Activated CD8-positive, alpha-beta T cell treated with anti-CD3 and anti-CD28 coated beads, Interleukin-2, amount 10 ng/mL, durations not matched to agents 7 days and 5 days (primary cell): ENCODE data around the gene SOX30. TPM values are rescaled to one million over a fixed set of nuclear protein-coding genes. Genes with fewer than 3 reads are reported as not detected.
"Not testable (repeated sequence)": the region's sequence is repeated elsewhere in the genome, so short reads cannot be mapped to it uniquely, and the experiment has no call there.

Source experiments
- ATAC-seq: fragments of 150-1000 bp; cut with Tn5 transposase; one replicate; pipeline ENCODE4 v1.10.0; 2021; ENCODE audit warnings: moderate library complexity
- CTCF ChIA-PET: fragments of 350-600 bp; sonication (Branson Sonifier 250); formaldehyde crosslinking; loops from one replicate; lab custom pipeline; 2021; ENCODE audit warnings: antibody characterized with exemption; lab: Charles Lee
- POLR2A ChIA-PET: fragments of 350-600 bp; sonication (Branson Sonifier 250); formaldehyde crosslinking; loops from one replicate; lab custom pipeline; 2021; ENCODE audit warnings: antibody characterized with exemption; lab: Charles Lee
- DNase-seq: peaks from one replicate; pipeline ENCODE4 v3.0.0-alpha.2; 2020
- H3K27ac Mint-ChIP-seq: one replicate; pipeline ENCODE4 v1.8.0; 2021; ENCODE audit warnings: mild to moderate bottlenecking, mixed read lengths
- H3K27me3 Mint-ChIP-seq: one replicate; pipeline ENCODE4 v1.8.0; 2021; ENCODE audit warnings: low read depth, mixed read lengths
- H3K36me3 Mint-ChIP-seq: one replicate; pipeline ENCODE4 v1.8.0; 2021; ENCODE audit warnings: low read depth, mixed read lengths
- H3K4me1 Mint-ChIP-seq: one replicate; pipeline ENCODE4 v1.8.0; 2021; ENCODE audit warnings: low read depth, mixed read lengths
- H3K4me3 Mint-ChIP-seq: one replicate; pipeline ENCODE4 v1.8.0; 2021; ENCODE audit warnings: mild to moderate bottlenecking, mixed read lengths
- H3K9me3 Mint-ChIP-seq: one replicate; pipeline ENCODE4 v1.8.0; 2022; ENCODE audit warnings: mixed read lengths; ENCODE audit not compliant: insufficient read depth
- total RNA-seq, 2 experiments: library from RNA; stranded (reverse); gene quantifications; one replicate each; pipeline ENCODE4 v1.2.3, GENCODE V29; 2021

Gene SOX30
- total RNA-seq, 2 experiments from 2014 or later = 0.10 to 0.11 TPM

DNA sequence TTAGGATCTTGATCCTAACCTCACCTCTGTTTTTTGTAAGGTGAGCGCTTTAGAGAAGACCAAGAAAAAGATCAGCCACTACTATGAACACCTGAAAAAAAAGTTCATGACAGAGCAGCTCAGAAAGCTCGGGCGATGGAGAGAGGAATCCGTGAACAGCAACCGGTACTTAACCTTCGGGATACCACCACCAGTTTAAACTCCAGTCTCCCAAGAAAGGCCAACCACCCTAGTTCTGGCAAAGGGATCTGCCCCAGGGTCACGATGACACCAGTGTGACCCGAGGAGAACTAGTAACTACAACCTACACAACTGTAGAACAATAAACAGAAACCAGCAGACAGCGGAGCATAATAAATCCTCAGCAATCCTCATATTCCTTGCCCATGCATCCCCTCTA lies 27.6 kb upstream of the SOX30 start:
- CTCF ChIA-PET = no interaction called here
- ATAC-seq (no peak), DNase-seq (no peak)
- H3K27ac Mint-ChIP-seq = no peak overlapping the region
- H3K27me3 Mint-ChIP-seq = no peaks in the 10 kb centered on the region
- no peaks in the 10 kb centered on the region for H3K4me1 Mint-ChIP-seq
- H3K9me3 Mint-ChIP-seq = no peaks in the 10 kb centered on the region
- no peaks in the 10 kb centered on the region for H3K36me3 Mint-ChIP-seq
- POLR2A ChIA-PET = no interaction called here
- no peak overlapping the region for H3K4me3 Mint-ChIP-seq

DNA sequence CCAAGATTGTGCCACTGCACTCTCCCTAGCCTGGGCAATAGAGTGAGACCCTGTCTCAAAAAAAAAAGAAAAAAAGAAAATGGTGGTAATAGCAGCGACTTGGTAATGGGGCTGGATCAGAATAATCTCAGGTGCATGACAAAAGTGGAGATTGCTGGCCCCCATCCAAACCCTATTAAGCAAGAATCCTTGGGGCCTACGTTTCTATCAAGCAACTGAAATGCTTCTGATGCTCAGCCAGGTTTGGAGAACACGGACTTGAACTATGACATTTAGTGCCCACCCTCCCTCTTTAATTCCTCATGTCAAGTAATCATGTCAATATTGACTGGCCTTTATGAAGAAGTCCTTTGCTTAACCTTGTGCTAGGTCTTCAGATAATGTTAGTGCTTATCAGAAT lies 25.7 kb upstream of the SOX30 start:
- H3K4me1 Mint-ChIP-seq = no peaks in the 10 kb centered on the region
- ATAC-seq = no peak
- H3K36me3 Mint-ChIP-seq = no peaks in the 10 kb centered on the region
- H3K4me3 Mint-ChIP-seq = no peak overlapping the region
- no peak for DNase-seq
- POLR2A ChIA-PET = no interaction called here
- no peak overlapping the region for H3K27ac Mint-ChIP-seq
- H3K9me3 Mint-ChIP-seq = no peaks in the 10 kb centered on the region
- CTCF ChIA-PET = no interaction called here
- peaks cover 5% of the 10 kb centered on the region for H3K27me3 Mint-ChIP-seq

DNA sequence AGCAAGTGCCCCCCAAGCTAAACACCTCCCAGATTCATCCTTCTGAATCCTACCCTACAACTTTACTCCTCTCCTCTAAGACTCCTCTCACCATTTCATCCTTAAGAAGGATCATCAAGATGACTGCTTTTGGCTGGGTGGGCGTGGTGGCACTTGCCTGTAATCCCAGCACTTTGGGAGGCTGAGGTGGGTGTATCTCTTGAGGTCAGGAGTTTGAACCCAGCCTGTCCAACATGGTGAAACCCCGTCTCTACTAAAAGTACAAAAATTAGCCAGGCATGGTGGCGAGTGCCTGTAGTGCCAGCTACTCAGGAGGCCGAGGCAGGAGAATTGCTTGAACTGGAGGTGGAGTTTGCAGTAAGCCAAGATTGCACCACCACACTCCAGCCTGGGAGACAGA lies 22.1 kb upstream of the SOX30 start:
- not testable (repeated sequence) for H3K36me3 Mint-ChIP-seq

DNA sequence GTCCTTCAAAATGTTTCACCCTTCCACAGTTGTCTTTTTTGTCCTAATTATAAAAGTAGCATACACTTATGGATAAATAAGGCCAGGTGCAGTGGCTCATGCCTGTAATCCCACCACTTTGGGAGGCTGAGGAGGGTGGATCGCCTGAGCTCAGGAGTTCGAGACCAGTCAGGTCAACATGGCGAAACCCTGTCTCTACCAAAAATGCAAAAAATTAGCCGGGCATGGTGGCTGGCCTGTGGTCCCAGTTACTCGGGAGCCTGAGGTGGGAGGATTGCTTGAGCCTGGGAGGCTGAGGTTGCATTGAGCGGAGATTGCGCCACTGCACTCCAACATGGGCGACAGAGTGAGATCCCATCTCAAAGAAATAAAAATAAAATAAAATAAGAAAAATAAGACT lies 20.7 kb upstream of the SOX30 start:
- H3K4me3 Mint-ChIP-seq = no peak overlapping the region
- CTCF ChIA-PET = no interaction called here
- no peak for DNase-seq

More for the DNA sequence above, 22.1 kb upstream of the SOX30 start:
- Mint-ChIP-seq H3K4me1 (peaks cover 25% of the 10 kb centered on the region), H3K27me3 (peaks cover 30% of the 10 kb centered on the region)
- H3K27ac Mint-ChIP-seq, DNase-seq, CTCF ChIA-PET, H3K4me3 Mint-ChIP-seq, H3K9me3 Mint-ChIP-seq, ATAC-seq, POLR2A ChIA-PET: not testable (repeated sequence)

DNA sequence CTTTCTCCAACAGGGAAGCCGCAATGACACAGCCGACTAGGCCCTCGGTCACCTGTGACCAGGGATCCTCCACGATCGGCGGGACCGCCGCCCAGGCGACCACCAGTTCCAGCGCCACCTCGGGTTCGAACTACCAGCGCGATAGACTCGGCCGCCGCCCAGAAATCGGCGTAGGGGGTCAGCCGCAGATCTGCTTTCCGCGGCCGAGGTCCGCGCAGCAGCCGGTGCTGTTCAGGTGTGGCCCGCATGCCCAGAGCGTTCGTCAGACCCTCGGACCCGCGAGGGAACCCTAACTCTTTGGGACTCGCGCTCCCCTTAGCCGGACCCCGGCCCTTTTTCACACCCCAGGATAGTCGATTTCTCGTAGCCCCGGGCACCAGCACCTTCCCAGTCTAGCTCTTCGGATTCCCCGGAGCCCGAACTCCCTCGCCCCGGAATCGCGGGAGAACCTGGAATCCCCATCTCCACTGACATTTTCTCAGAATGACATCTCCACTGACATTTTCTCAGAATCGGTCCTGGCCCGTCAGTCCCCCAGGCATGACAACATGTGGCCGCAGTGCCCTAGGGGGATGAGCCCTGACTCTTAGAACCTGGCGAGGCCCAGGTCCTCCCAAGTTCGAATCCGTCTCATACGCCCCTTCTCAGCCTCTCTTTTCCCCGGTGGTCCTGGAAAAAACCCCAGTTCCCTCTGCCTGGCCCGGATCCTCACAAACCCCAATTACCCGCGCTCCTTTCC lies 19.5 kb upstream of the SOX30 start:
- H3K27ac Mint-ChIP-seq = peak overlapping the region; percentile 42
- ATAC-seq = no peak
- POLR2A ChIA-PET = interaction anchor here (0.5 kb wide), 1 partner anchor 486 kb away, joined by 5 read pairs; no protein-coding TSS in a partner anchor

More for the DNA sequence above, 20.7 kb upstream of the SOX30 start:
- Mint-ChIP-seq H3K36me3 (no peaks in the 10 kb centered on the region), H3K4me1 (peaks cover 25% of the 10 kb centered on the region), H3K9me3 (no peaks in the 10 kb centered on the region), H3K27me3 (peaks cover 34% of the 10 kb centered on the region), H3K27ac (no peak overlapping the region)
- no peak for ATAC-seq
- POLR2A ChIA-PET = no interaction called here

DNA sequence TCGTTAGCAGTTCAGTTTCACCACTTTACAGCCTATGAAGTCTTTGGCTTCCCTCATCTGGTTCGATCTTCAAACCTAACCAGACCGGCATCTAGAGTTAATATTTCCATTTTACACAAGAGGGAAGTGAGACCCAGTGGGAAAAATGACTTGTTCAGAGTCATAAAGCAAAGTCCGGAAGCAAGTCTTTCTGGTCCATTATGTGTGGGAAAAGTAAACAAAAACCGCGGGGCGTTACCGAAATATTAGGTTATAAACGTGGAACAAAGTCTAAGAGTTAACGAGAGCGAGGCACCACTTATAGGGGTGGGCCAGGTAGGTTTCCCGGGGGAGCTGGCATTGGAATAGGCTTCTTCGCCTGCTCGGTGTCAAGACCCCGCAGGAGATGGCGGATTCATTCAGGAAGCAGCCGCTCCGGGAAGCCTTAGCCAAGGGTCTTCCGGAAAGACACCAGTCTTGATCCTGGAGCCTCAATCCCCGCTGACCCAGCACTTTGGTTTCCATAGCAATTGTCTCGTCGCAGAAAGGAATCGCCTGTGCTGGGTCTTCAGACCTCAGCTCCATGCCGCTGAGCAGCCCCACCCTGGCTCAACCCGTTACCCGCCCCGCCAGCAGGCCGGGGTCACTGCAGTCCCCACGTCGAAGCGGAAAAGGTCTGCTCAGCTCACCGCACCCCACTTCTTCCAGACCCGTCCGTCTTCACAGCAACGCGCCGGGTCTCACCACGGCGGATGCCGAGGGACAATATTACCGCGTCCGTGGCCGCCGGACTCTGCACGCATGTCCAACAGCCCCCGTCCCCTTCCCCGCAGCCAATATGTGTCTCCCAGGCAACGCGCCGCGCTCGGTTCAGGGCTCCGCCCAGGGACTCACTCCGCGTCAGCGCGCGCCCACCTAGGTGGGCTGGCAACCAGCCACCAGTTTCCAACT lies 18.7 kb upstream of the SOX30 start, which contains the start of gene C5orf52:
Gene C5orf52, plus strand, starts transcription at position 872 of the 930 bp plus-strand sequence. CDS start 82 bp downstream, outside the sequence.
- peaks cover 34% of the 10 kb centered on the region for H3K27me3 Mint-ChIP-seq
- DNase-seq (peak; percentile 33), ATAC-seq (peak; percentile 64)
- H3K36me3 Mint-ChIP-seq = no peaks in the 10 kb centered on the region
- H3K27ac Mint-ChIP-seq = peak within 1 kb of the TSS; percentile 42
- peak within 1 kb of the TSS; percentile 82 for H3K4me3 Mint-ChIP-seq
- H3K9me3 Mint-ChIP-seq = no peaks in the 10 kb centered on the region
- POLR2A ChIA-PET = interaction anchor here (0.5 kb wide), 1 partner anchor 485 kb away, joined by 5 read pairs; no protein-coding TSS in a partner anchor
- CTCF ChIA-PET = interaction anchor here (0.9 to 5.9 kb wide), 4 partner anchors 47 to 343 kb away, joined by 4 to 50 read pairs (median 6); partner anchors contain the start of gene LSM11
- H3K4me1 Mint-ChIP-seq = peaks cover 25% of the 10 kb centered on the region

More for the DNA sequence above, 19.5 kb upstream of the SOX30 start:
- Mint-ChIP-seq H3K4me1 (peaks cover 25% of the 10 kb centered on the region), H3K9me3 (no peaks in the 10 kb centered on the region), H3K27me3 (peaks cover 34% of the 10 kb centered on the region), H3K4me3 (peak overlapping the region; percentile 82), H3K36me3 (no peaks in the 10 kb centered on the region)
- CTCF ChIA-PET = interaction anchor here (5.9 kb wide), 1 partner anchor 70 kb away, joined by 50 read pairs; the partner anchor contains the start of gene LSM11
- no peak for DNase-seq

DNA sequence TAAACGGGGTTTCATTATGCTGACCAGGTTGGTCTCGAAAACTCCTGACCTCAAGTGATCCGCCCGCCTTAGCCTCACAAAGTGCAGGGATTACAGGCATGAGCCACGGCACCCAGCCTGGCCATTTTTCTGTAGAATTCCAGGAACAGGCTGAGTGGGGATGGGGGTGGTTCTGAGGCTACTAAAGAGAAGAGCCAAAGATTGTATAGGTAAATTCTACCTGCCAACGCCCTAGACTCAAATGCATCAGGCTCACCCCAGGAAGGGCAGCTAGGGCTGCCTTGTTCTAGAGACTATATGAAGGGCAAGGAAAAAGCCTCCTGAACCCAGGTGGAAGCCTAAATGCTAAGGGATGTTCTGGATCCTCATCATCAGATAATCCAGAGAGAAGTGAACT lies 17.5 kb upstream of the SOX30 start:
- ATAC-seq (no peak), DNase-seq (no peak)
- no peak overlapping the region for H3K4me3 Mint-ChIP-seq
- CTCF ChIA-PET = interaction anchor here (0.8 to 5.9 kb wide), 7 partner anchors 48 to 341 kb away, joined by 3 to 50 read pairs (median 4); partner anchors contain the start of genes LSM11 and THG1L
- no peaks in the 10 kb centered on the region for H3K9me3 Mint-ChIP-seq
- peaks cover under 1% of the 10 kb centered on the region for H3K36me3 Mint-ChIP-seq
- peaks cover 34% of the 10 kb centered on the region for H3K27me3 Mint-ChIP-seq
- peaks cover 25% of the 10 kb centered on the region for H3K4me1 Mint-ChIP-seq
- POLR2A ChIA-PET = no interaction called here
- no peak overlapping the region for H3K27ac Mint-ChIP-seq

DNA sequence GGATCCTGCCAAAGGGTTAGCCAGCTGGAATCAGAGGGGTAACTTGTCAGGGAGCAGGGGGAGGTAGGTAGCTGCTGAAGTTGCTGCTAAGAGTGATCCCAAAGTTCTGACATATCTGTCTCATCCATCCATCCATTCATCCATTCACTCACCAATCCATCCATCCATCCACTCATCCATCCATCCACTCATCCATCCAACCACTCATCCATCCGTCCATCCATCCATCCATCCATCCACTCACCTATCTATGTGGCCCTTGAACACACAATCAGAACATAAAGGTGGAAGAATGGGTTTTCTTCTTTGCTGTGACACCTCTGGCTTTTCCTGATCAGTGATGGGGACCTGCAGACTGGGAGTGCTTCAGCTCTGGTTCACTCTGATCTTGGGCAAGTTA lies 16.1 kb upstream of the SOX30 start:
- Mint-ChIP-seq H3K36me3 (peaks cover 3% of the 10 kb centered on the region), H3K27me3 (peaks cover 30% of the 10 kb centered on the region), H3K9me3 (no peaks in the 10 kb centered on the region), H3K4me3 (no peak overlapping the region), H3K4me1 (peaks cover 25% of the 10 kb centered on the region), H3K27ac (no peak overlapping the region)
- DNase-seq (no peak), ATAC-seq (no peak)
- ChIA-PET POLR2A (no interaction called here), CTCF (interaction anchor here (0.6 to 5.9 kb wide), 8 partner anchors 17 to 280 kb away, joined by 3 to 50 read pairs (median 4); partner anchors contain the start of genes LSM11 and THG1L)

DNA sequence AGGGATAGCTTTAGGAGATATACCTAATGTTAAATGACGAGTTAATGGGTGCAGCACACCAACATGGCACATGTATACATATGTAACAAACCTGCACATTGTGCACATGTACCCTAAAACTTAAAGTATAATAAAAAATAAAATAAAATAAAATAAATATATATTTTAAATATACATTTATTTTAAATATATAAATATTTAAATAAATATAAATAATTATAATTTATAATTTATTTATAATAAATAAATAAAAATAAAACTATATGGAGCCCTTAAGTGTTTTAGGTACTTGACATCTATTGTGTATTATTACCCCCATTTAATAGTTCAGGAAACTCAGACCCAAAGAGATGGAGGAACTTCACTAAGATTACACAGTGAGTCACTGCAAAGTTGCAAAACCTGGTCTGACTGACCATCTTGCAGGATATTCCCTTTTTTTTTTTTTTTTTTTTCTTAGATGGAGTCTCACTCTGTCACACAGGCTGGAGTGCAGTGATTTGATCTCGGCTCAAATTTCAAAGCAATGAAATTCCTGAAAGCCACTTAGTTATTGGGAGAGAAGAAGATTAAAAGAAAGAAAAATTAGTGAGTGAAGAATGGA lies 13.3 kb upstream of the SOX30 start:
- ATAC-seq (no peak), DNase-seq (no peak)
- H3K27ac Mint-ChIP-seq = no peak overlapping the region
- peaks cover 15% of the 10 kb centered on the region for H3K9me3 Mint-ChIP-seq
- no peak overlapping the region for H3K4me3 Mint-ChIP-seq
- H3K36me3 Mint-ChIP-seq = peaks cover 3% of the 10 kb centered on the region
- H3K4me1 Mint-ChIP-seq = peaks cover 8% of the 10 kb centered on the region
- CTCF ChIA-PET = no interaction called here
- H3K27me3 Mint-ChIP-seq = peaks cover 14% of the 10 kb centered on the region
- POLR2A ChIA-PET = no interaction called here

DNA sequence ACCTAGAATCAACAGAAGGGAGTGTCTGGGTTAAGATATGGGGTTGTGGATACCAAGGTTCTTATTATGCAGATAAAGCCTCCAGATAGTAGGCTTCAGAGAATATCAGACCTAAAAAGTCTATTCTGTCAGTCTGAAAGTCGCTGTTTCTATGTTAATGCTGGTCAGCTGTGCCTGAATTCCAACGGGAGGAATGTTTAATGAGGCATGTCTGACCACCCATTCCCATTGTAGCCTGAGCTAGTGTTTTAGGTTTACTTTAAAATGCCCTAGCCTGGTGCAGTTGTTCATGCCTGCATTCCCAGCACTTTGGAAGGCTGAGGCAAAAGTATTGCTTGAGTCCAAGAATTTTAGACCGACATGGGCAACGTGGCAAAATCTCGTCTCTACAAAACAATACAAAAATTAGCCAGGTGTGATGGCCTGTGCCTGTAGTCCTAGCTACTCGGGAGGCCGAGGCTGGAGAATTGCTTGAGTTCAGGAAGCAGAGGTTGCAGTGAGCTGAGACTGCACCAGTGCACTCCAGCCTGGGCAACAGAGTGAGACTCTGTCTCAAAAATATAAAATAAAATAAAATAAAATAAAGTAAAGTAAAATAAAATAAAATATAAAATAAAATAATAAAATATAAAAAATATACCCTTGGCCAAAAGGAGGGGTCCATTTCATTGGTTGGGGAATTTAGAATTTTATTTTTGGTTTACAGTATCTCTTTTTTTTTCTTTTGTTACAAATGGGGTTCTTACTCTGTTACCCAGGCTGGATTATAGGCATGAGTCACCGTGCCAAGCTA lies 7.8 kb upstream of the SOX30 start:
- H3K27me3 Mint-ChIP-seq = peaks cover 1% of the 10 kb centered on the region
- H3K36me3 Mint-ChIP-seq = peaks cover 21% of the 10 kb centered on the region
- CTCF ChIA-PET = interaction anchor here (1.0 kb wide), 1 partner anchor 90 kb away, joined by 3 read pairs; no protein-coding TSS in a partner anchor
- H3K4me1 Mint-ChIP-seq = no peaks in the 10 kb centered on the region
- peaks cover 49% of the 10 kb centered on the region for H3K9me3 Mint-ChIP-seq
- ATAC-seq (no peak), DNase-seq (no peak)
- no peak overlapping the region for H3K27ac Mint-ChIP-seq
- POLR2A ChIA-PET = interaction anchor here (0.5 kb wide), 1 partner anchor 52 kb away, joined by 3 read pairs; no protein-coding TSS in a partner anchor
- H3K4me3 Mint-ChIP-seq = no peak overlapping the region
